Neural cell (in vitro differentiated cells): Measurements from ENCODE around the gene ODAD4.

ENCODE experiments used
- CTCF ChIP-seq: fragments of 450-650 bp; IDR thresholded peaks from 2 replicates; pipeline ENCODE4 v1.5.1; 2014; ENCODE audit warnings: antibody characterized with exemption, mild to moderate bottlenecking, moderate library complexity; ENCODE audit not compliant: poor library complexity, severe bottlenecking
- EP300 ChIP-seq: fragments of 450-650 bp; conservative IDR thresholded peaks from 2 replicates; pipeline ENCODE4 v1.6.1; 2014; ENCODE audit warnings: antibody characterized with exemption, mild to moderate bottlenecking, moderate library complexity; ENCODE audit not compliant: poor library complexity, severe bottlenecking
- EZH2 ChIP-seq: fragments of 200-600, 300-800 bp; shearing (Covaris generic), sonication (generic); IDR thresholded peaks from 2 replicates; pipeline ENCODE4 v1.6.1; 2014; ENCODE audit warnings: antibody characterized with exemption, low read length, borderline replicate concordance, mild to moderate bottlenecking; ENCODE audit not compliant: insufficient read depth, poor library complexity, severe bottlenecking
- MXI1 ChIP-seq: fragments of 450-650 bp; conservative IDR thresholded peaks from 2 replicates; pipeline ENCODE4 v1.6.1; 2014; ENCODE audit warnings: antibody characterized with exemption, mild to moderate bottlenecking; ENCODE audit not compliant: poor library complexity, severe bottlenecking
- POLR2AphosphoS5 ChIP-seq: IDR thresholded peaks from 2 replicates; pipeline ENCODE4 v1.6.1; 2012
- REST ChIP-seq: IDR thresholded peaks from 2 replicates; pipeline ENCODE4 v1.6.1; 2012; ENCODE audit warnings: borderline replicate concordance
- SMC3 ChIP-seq: fragments of 450-650 bp; conservative IDR thresholded peaks from 2 replicates; pipeline ENCODE4 v1.6.1; 2014; ENCODE audit warnings: antibody characterized with exemption, mild to moderate bottlenecking, moderate library complexity; ENCODE audit not compliant: poor library complexity
- TAF1 ChIP-seq: IDR thresholded peaks from 2 replicates; pipeline ENCODE4 v1.6.1; 2012; ENCODE audit warnings: low read depth

- TF ChIP-seq MXI1 (no peak), CTCF (no peak), EP300 (no peak), EZH2 (no peak), SMC3 (no peak), POLR2AphosphoS5 (no peak), REST (no peak), TAF1 (no peak)
Observed at GRCh38 chr17:41935641-41936040, 5.2 kb downstream of the ODAD4 start.
